ENCODE measurements around the gene GFM2. TPM values are rescaled to one million over a fixed set of nuclear protein-coding genes. Genes with fewer than 3 reads are reported as not detected.

Gene GFM2
- total and polyA plus RNA-seq, 2 of the 13 experiments (the other 11 are each of a cell fraction or from before 2014, with no cell fraction given): 22.0 to 41.6 TPM

- TF ChIP-seq, protein P1, sequence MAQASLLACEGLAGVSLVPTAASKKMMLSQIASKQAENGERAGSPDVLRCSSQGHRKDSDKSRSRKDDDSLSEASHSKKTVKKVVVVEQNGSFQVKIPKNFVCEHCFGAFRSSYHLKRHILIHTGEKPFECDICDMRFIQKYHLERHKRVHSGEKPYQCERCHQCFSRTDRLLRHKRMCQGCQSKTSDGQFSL (CRISPR knock-in tag; IDR thresholded peaks at IDR 0.05): no peak
- peak; percentile 56; the same call in 1 of the 2 replicates for TF ChIP-seq ZSCAN9 (CRISPR knock-in tag; IDR thresholded peaks at IDR 0.05; ENCODE audit: borderline replicate concordance)
- TF ChIP-seq ZNF775 (CRISPR knock-in tag; IDR thresholded peaks at IDR 0.05; ENCODE audit: borderline replicate concordance): no peak
- TF ChIP-seq SMAD1 (CRISPR knock-in tag; IDR thresholded peaks at IDR 0.05; ENCODE audit: borderline replicate concordance, low read depth): peak; percentile 17; the same call in 1 of the 2 replicates
- TF ChIP-seq MNT (IDR thresholded peaks at IDR 0.05): no peak
- no peak for TF ChIP-seq HIC2 (CRISPR knock-in tag; IDR thresholded peaks at IDR 0.05; ENCODE audit: low read depth)
- TF ChIP-seq ZNF557 (CRISPR knock-in tag; IDR thresholded peaks at IDR 0.05): no peak
- TF ChIP-seq ZNF24 (IDR thresholded peaks at IDR 0.05): no peak
- TF ChIP-seq AGO2 (optimal IDR thresholded peaks at IDR 0.05; ENCODE audit: low read depth, low read length): peak; percentile 66
- no peak for TF ChIP-seq ZNF180 (CRISPR knock-in tag; IDR thresholded peaks at IDR 0.05; ENCODE audit: borderline replicate concordance, low read depth)
- TF ChIP-seq THAP11 (CRISPR knock-in tag; IDR thresholded peaks at IDR 0.05): peak; percentile 62
- no peak for TF ChIP-seq ARHGAP35 (CRISPR knock-in tag; IDR thresholded peaks at IDR 0.05; ENCODE audit: borderline replicate concordance)
- TF ChIP-seq ZNF264 (CRISPR knock-in tag; IDR thresholded peaks at IDR 0.05): 0 out of 2 replicates have a peak, but pooled peaks have one; percentile 17
- TF ChIP-seq ZNF501 (CRISPR knock-in tag; IDR thresholded peaks at IDR 0.05): peak; percentile 29; the same call in 1 of the 2 replicates
- TF ChIP-seq SETDB1 (CRISPR knock-in tag; IDR thresholded peaks at IDR 0.05; ENCODE audit: borderline replicate concordance): no peak
- TF ChIP-seq CBFB (CRISPR knock-in tag; IDR thresholded peaks at IDR 0.05): no peak; the same call in 1 of the 2 replicates
- 0 out of 2 replicates have a peak, but pooled peaks have one; percentile 38 for TF ChIP-seq ZNF44 (CRISPR knock-in tag; IDR thresholded peaks at IDR 0.05)
- TF ChIP-seq PRDM15 (CRISPR knock-in tag; IDR thresholded peaks at IDR 0.05): 0 out of 2 replicates have a peak, but pooled peaks have one; percentile 30
- TF ChIP-seq, protein P2, sequence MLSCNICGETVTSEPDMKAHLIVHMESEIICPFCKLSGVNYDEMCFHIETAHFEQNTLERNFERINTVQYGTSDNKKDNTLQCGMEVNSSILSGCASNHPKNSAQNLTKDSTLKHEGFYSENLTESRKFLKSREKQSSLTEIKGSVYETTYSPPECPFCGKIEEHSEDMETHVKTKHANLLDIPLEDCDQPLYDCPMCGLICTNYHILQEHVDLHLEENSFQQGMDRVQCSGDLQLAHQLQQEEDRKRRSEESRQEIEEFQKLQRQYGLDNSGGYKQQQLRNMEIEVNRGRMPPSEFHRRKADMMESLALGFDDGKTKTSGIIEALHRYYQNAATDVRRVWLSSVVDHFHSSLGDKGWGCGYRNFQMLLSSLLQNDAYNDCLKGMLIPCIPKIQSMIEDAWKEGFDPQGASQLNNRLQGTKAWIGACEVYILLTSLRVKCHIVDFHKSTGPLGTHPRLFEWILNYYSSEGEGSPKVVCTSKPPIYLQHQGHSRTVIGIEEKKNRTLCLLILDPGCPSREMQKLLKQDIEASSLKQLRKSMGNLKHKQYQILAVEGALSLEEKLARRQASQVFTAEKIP (CRISPR knock-in tag; IDR thresholded peaks at IDR 0.05; ENCODE audit: borderline replicate concordance): no peak
Measured at GRCh38 chr5:74684900-74685851, 81.7 kb downstream of the GFM2 start, which contains the start of gene HEXB (continued).
